Hippocampal formation (tissue), 2 donors: ENCODE results near the gene SV2C.

ENCODE experiments used
- DNase-seq, 2 donors: peaks; one replicate each; lab custom pipeline; 2025; lab: John Stamatoyannopoulos, UW

The SV2C gene

GRCh38 chr5:76163111-76163628, 80.0 kb downstream of the SV2C start:
- no peak for DNase-seq

- DNase-seq: no peak
Measured at GRCh38 chr5:76165029-76165428, 81.8 kb downstream of the SV2C start.

- no peak for DNase-seq
Measured at GRCh38 chr5:76165711-76166374, 82.7 kb downstream of the SV2C start.

GRCh38 chr5:76166886-76167576, 83.8 kb downstream of the SV2C start:
- no peak for DNase-seq

GRCh38 chr5:76169146-76169905, 86.1 kb downstream of the SV2C start:
- DNase-seq: no peak

- no peak for DNase-seq
Measured at GRCh38 chr5:76174101-76174500, 90.9 kb downstream of the SV2C start.

GRCh38 chr5:76175051-76175666, 92.0 kb downstream of the SV2C start:
- DNase-seq: peak in 1 of 2 donors; percentile 7

GRCh38 chr5:76175821-76176403, 92.7 kb downstream of the SV2C start:
- DNase-seq: no peak

GRCh38 chr5:76177978-76178377, 94.8 kb downstream of the SV2C start:
- DNase-seq: no peak

- no peak for DNase-seq
Measured at GRCh38 chr5:76178913-76179312, 95.7 kb downstream of the SV2C start.

- no peak for DNase-seq
Measured at GRCh38 chr5:76180814-76181805, 97.9 kb downstream of the SV2C start.

GRCh38 chr5:76187386-76187785, 104.2 kb downstream of the SV2C start:
- DNase-seq: no peak

GRCh38 chr5:76190356-76190755, 107.2 kb downstream of the SV2C start:
- no peak for DNase-seq

- DNase-seq: no peak
Measured at GRCh38 chr5:76192837-76193236, 109.7 kb downstream of the SV2C start.

- DNase-seq: no peak
Measured at GRCh38 chr5:76193635-76194034, 110.5 kb downstream of the SV2C start.

- DNase-seq: no peak
Measured at GRCh38 chr5:76194340-76194739, 111.2 kb downstream of the SV2C start.

- DNase-seq: no peak
Measured at GRCh38 chr5:76196457-76196856, 113.3 kb downstream of the SV2C start.

- no peak for DNase-seq
Measured at GRCh38 chr5:76196886-76197489, 113.8 kb downstream of the SV2C start.

GRCh38 chr5:76197726-76198125, 114.5 kb downstream of the SV2C start:
- DNase-seq: no peak
